Measurements from ENCODE around the gene SIPA1L3. TPM values are rescaled to one million over a fixed set of nuclear protein-coding genes. Genes with fewer than 3 reads are reported as not detected.
A peak's percentile ranks its signal among the peaks of the same experiment; 100 is the strongest.

SIPA1L3 gene
- total RNA-seq, 6 experiments from 2014 or later = 9.1 to 20.4 (median 14.9) TPM

- intact Hi-C loops (cut with DNase I) = loop anchor here in 1 of 2 donors (5.0 kb wide), 1 partner anchor 75 kb away; no protein-coding TSS in a partner anchor
- no peak overlapping the region for H3K4me3 ChIP-seq
- H3K9me3 ChIP-seq = no peaks in the 10 kb centered on the region
- no peaks in the 10 kb centered on the region for H3K36me3 ChIP-seq
- H3K27ac ChIP-seq = peak overlapping the region; percentile 53 to 60 (median 58)
- WGBS (ENCODE audit: insufficient coverage, low coverage, low lambda C conversion rate, missing lambda C conversion rate) = 60% methylated on average over 2 of the region's 5 CpGs
- H3K27me3 ChIP-seq = no peaks in the 10 kb centered on the region
- peaks cover 0 to 10% (median 0%) of the 10 kb centered on the region in 4 donors for H3K4me1 ChIP-seq
- ATAC-seq (no peak), DNase-seq (no peak)
- TF ChIP-seq, protein P1, sequence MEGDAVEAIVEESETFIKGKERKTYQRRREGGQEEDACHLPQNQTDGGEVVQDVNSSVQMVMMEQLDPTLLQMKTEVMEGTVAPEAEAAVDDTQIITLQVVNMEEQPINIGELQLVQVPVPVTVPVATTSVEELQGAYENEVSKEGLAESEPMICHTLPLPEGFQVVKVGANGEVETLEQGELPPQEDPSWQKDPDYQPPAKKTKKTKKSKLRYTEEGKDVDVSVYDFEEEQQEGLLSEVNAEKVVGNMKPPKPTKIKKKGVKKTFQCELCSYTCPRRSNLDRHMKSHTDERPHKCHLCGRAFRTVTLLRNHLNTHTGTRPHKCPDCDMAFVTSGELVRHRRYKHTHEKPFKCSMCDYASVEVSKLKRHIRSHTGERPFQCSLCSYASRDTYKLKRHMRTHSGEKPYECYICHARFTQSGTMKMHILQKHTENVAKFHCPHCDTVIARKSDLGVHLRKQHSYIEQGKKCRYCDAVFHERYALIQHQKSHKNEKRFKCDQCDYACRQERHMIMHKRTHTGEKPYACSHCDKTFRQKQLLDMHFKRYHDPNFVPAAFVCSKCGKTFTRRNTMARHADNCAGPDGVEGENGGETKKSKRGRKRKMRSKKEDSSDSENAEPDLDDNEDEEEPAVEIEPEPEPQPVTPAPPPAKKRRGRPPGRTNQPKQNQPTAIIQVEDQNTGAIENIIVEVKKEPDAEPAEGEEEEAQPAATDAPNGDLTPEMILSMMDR (IDR thresholded peaks at IDR 0.05) = no peak
- TF ChIP-seq POLR2A (IDR thresholded peaks at IDR 0.05) = no peak
Observed at GRCh38 chr19:38252385-38252784, 345.4 kb downstream of the SIPA1L3 start.

- WGBS (ENCODE audit: insufficient coverage, low coverage, low lambda C conversion rate, missing lambda C conversion rate) = 56% methylated on average over 12 of the region's 21 CpGs
Observed at GRCh38 chr19:38252941-38253691, 346.1 kb downstream of the SIPA1L3 start.

DNA sequence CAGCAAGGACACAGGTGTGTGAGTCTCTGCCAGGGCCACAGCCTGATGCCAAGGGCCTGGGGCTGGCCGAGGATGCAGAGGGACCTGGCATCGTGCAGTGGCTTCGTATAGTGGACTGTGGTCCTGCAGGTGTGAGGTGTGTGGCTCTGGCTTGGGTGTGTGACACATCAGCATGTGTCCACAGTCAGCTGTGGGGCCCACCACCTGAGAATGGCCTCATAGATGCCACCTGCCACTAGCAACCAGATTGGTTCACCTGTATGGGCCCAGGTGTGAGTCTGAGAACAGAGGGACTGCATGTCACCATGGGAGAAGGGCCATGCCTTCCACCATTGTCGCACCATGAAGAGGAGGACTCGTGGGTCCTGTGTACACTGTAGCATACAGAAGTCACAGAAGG lies 346.8 kb downstream of the SIPA1L3 start:
- no peak for TF ChIP-seq POLR2A (IDR thresholded peaks at IDR 0.05)
- TF ChIP-seq, protein P1 (IDR thresholded peaks at IDR 0.05) = no peak
- DNase-seq (no peak), ATAC-seq (no peak)
- no peaks in the 10 kb centered on the region for H3K27me3 ChIP-seq
- peaks cover 0 to 10% (median 0%) of the 10 kb centered on the region in 4 donors for H3K4me1 ChIP-seq
- no peaks in the 10 kb centered on the region for H3K36me3 ChIP-seq
- H3K4me3 ChIP-seq = peak overlapping the region in 1 of 3 donors; percentile 4
- no peaks in the 10 kb centered on the region for H3K9me3 ChIP-seq
- intact Hi-C loops (cut with DNase I) = loop anchor here in 1 of 2 donors (5.0 kb wide), 1 partner anchor 74 kb away; no protein-coding TSS in a partner anchor
- WGBS (ENCODE audit: insufficient coverage, low coverage, low lambda C conversion rate, missing lambda C conversion rate) = 75% methylated on average over 2 of the region's 5 CpGs
- H3K27ac ChIP-seq = peak overlapping the region; percentile 40 to 60 (median 53)

More at GRCh38 chr19:38252941-38253691, 346.1 kb downstream of the SIPA1L3 start:
- Histone ChIP-seq H3K4me1 (peaks cover 0 to 10% (median 0%) of the 10 kb centered on the region in 4 donors), H3K27me3 (no peaks in the 10 kb centered on the region), H3K4me3 (peak overlapping the region in 1 of 3 donors; percentile 4), H3K9me3 (no peaks in the 10 kb centered on the region), H3K27ac (peak overlapping the region; percentile 53 to 60 (median 58)), H3K36me3 (no peaks in the 10 kb centered on the region)
- DNase-seq (peak in 1 of 3 donors; percentile 25), ATAC-seq (no peak)
- intact Hi-C loops (cut with DNase I) = loop anchor here in 1 of 2 donors (5.0 kb wide), 1 partner anchor 74 kb away; no protein-coding TSS in a partner anchor
- TF ChIP-seq POLR2A (IDR thresholded peaks at IDR 0.05) = no peak
- TF ChIP-seq, protein P1 (IDR thresholded peaks at IDR 0.05) = no peak

- no peak for TF ChIP-seq POLR2A (IDR thresholded peaks at IDR 0.05)
- TF ChIP-seq, protein P1 (IDR thresholded peaks at IDR 0.05) = no peak
- no peaks in the 10 kb centered on the region for H3K9me3 ChIP-seq
- WGBS (ENCODE audit: insufficient coverage, low coverage, low lambda C conversion rate, missing lambda C conversion rate) = 60% methylated on average over 6 of the region's 17 CpGs
- peak overlapping the region; percentile 34 to 48 (median 36) for H3K4me3 ChIP-seq
- peak overlapping the region; percentile 33 to 60 (median 36) for H3K27ac ChIP-seq
- intact Hi-C loops (cut with DNase I) = no loop called here
- no peak for DNase-seq
- H3K27me3 ChIP-seq = no peaks in the 10 kb centered on the region
- peaks cover 0 to 4% (median 0%) of the 10 kb centered on the region in 4 donors for H3K4me1 ChIP-seq
- no peaks in the 10 kb centered on the region for H3K36me3 ChIP-seq
- peak in 2 of 4 donors; percentile 3 to 12 for ATAC-seq
Observed at GRCh38 chr19:38255383-38256014, 348.5 kb downstream of the SIPA1L3 start.

Small RNA genes lying within 50 kb of the gene (small RNA-seq; reads per million reads assigned to genes)
- gene RN7SL663P = 0 reads per million in 2 experiments

Other genes starting within 250 kb of the SIPA1L3 start
- 1 to 10 TPM in 1 of 6 experiments, under 1 TPM in 5; 0.37 to 1.9 (median 0.79) TPM for gene ZNF607, start 187.4 kb upstream of the SIPA1L3 start, total RNA-seq
- gene ZNF573, start 127.6 kb upstream of the SIPA1L3 start, total RNA-seq = 1 to 10 TPM; 1.9 to 7.1 (median 3.3) TPM
- gene WDR87, start 614 bp upstream of the SIPA1L3 start, total RNA-seq = not detected